ENCODE measurements around the gene PDE8A. TPM values are rescaled to one million over a fixed set of nuclear protein-coding genes. Genes with fewer than 3 reads are reported as not detected.
"Not testable (repeated sequence)": the region's sequence is repeated elsewhere in the genome, so short reads cannot be mapped to it uniquely, and the experiment has no call there.

Gene PDE8A
- total and polyA plus RNA-seq, 2 of the 13 experiments (the other 11 are each of a cell fraction or from before 2014, with no cell fraction given), result 26.3 to 48.5 TPM

DNA sequence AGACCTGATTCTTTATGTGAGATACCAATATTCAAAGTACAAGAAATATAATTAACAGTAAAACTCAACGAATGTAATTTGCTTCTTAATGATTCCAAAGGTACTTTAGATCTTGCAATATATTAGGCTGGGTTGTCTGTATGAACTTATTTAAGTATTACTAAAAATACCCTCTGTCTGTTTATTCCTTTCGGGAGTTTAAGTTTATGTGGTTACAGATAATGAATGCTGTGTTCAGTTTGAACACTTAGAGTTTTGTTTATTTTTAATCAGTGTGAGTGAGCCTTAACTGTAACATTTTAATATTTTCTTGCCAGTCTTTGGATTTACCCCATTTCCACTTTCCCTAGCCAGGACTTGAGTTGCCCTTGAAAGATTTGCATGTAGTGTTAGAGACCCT is 3.5 kb downstream of the PDE8A start:
- WGBS (ENCODE audit: low lambda C conversion rate), result 83% methylated on average over 2 of the region's 2 CpGs
- POLR2A ChIA-PET, result no interaction called here
- Histone ChIP-seq H3K9ac (ENCODE audit: insufficient read depth, low read depth, low read length) (no peak overlapping the region), H3K4me3 (replicated peaks in 1 of 3; ENCODE audit: insufficient read depth in 1 of 3, low read depth in 2 of 3, low read length in 3 of 3) (no peak overlapping the region), H3K4me1 (ENCODE audit: insufficient read depth, low read length) (peaks cover 49% of the 10 kb centered on the region), H3K27me3 (ENCODE audit: control insufficient read depth in 1 of 2, insufficient read depth in 2 of 2, low read length in 2 of 2) (no peaks in the 10 kb centered on the region), H2AFZ (ENCODE audit: low read length) (no peak overlapping the region), H3K27ac (ENCODE audit: extremely low read length, insufficient read depth, low read length) (no peak overlapping the region), H3K9me3 (ENCODE audit: low read length) (no peaks in the 10 kb centered on the region), H3K79me2 (ENCODE audit: insufficient read depth, low read length) (peaks cover 82% of the 10 kb centered on the region), H3K36me3 (replicated peaks in 1 of 2; ENCODE audit: control insufficient read depth in 1 of 2, insufficient read depth in 2 of 2, low read length in 2 of 2) (peaks cover 0 to 2% of the 10 kb centered on the region in 2 experiments; a peak in 1 of 5 replicates), H4K20me1 (ENCODE audit: insufficient read depth, low read length) (peaks cover 18% of the 10 kb centered on the region), H3K4me2 (ENCODE audit: low read depth, low read length) (peak overlapping the region; percentile 89; the same call in 1 of the 2 replicates)
- in situ Hi-C loops (cut with HindIII; ENCODE audit: extremely low pct_ligation_motif_present, low pct_unique_long_range_greater_than_20kb), result no loop called here
- DNase-seq (ENCODE audit: low spot score) (no peak), ATAC-seq (no peak), FAIRE-seq (no peak)
- intact Hi-C loops (cut with micrococcal nuclease; ENCODE audit: unreplicated experiment), result no loop called here
- TF ChIP-seq SETDB1 (CRISPR knock-in tag; IDR thresholded peaks at IDR 0.05; ENCODE audit: borderline replicate concordance), result no peak
- TF ChIP-seq FOXP1 (IDR thresholded peaks at IDR 0.05), result no peak
- no peak for TF ChIP-seq FOXP1 (CRISPR knock-in tag; IDR thresholded peaks at IDR 0.05)
- TF ChIP-seq PPARG (CRISPR knock-in tag; conservative IDR thresholded peaks at IDR 0.05), result no peak
- no peak for TF ChIP-seq ELF4 (CRISPR knock-in tag; IDR thresholded peaks at IDR 0.05; ENCODE audit: borderline replicate concordance)
- TF ChIP-seq ZNF121 (CRISPR knock-in tag; IDR thresholded peaks at IDR 0.05), result no peak
- BruUV-seq (replicated peaks), result no TSS peak
- CTCF ChIA-PET (ENCODE audit: low intra/inter-chr PET ratio, low total read pairs), result no interaction called here

DNA sequence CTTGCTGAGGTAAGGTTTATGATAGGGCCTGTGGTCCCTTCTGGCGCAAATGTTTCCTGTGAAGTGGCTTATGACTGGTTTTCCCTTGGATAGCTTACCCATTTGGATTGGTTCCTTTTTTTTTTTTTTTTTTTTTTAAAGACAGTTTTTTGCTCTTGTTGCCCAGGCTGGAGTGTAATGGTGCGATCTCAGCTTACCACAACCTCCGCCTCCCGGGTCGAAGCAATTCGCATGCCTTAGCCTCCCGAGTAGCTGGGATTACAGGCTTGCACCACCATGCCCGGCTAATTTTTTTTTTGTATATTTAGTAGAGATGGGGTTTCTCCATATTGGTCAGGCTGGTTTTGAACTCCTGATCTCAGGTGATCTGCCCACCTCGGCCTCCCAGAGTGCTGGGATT is 5.7 kb downstream of the PDE8A start:
- H3K27ac ChIP-seq (ENCODE audit: extremely low read length, insufficient read depth, low read length); H3K4me3 ChIP-seq (replicated peaks in 1 of 3; ENCODE audit: insufficient read depth in 1 of 3, low read depth in 2 of 3, low read length in 3 of 3); BruUV-seq (replicated peaks); H3K9me3 ChIP-seq (ENCODE audit: low read length); H2AFZ ChIP-seq (ENCODE audit: low read length); H3K36me3 ChIP-seq (replicated peaks in 1 of 2; ENCODE audit: control insufficient read depth in 1 of 2, insufficient read depth in 2 of 2, low read length in 2 of 2); H3K27me3 ChIP-seq (ENCODE audit: control insufficient read depth in 1 of 2, insufficient read depth in 2 of 2, low read length in 2 of 2); CTCF ChIA-PET (ENCODE audit: low intra/inter-chr PET ratio, low total read pairs); POLR2A ChIA-PET; DNase-seq (ENCODE audit: low spot score); in situ Hi-C loops (cut with HindIII; ENCODE audit: extremely low pct_ligation_motif_present, low pct_unique_long_range_greater_than_20kb); H3K9ac ChIP-seq (ENCODE audit: insufficient read depth, low read depth, low read length); ATAC-seq; H3K4me2 ChIP-seq (ENCODE audit: low read depth, low read length); intact Hi-C loops (cut with micrococcal nuclease; ENCODE audit: unreplicated experiment); FAIRE-seq: not testable (repeated sequence)
- Histone ChIP-seq H4K20me1 (ENCODE audit: insufficient read depth, low read length) (peaks cover 23% of the 10 kb centered on the region), H3K79me2 (ENCODE audit: insufficient read depth, low read length) (peaks cover 99% of the 10 kb centered on the region), H3K4me1 (ENCODE audit: insufficient read depth, low read length) (peaks cover 58% of the 10 kb centered on the region)
- 97% methylated on average over 9 of the region's 9 CpGs for WGBS (ENCODE audit: low lambda C conversion rate)
